ENCODE results near the gene JMJD7.

DNA sequence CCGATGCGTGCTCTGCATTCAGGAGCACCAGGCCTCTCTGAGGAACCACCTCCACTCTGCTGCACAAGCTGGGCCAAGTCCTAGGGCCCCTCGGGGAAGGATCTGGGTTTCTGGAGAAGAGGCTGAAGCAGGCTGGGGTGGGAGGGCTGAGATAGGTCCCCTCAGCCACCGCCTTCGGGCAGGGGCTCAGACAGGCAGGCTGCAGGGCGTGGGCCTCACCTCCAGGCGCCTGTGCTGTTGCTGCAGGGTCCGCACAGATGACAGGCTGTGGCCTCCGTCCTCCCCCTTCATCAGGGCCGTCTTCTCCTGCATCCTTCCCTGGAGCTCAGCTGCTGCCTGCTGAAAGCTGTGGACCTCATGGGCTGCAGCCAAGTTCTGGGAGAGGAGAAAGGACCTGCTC is 25.9 kb downstream of the JMJD7 start:
- TF ChIP-seq, protein P1, sequence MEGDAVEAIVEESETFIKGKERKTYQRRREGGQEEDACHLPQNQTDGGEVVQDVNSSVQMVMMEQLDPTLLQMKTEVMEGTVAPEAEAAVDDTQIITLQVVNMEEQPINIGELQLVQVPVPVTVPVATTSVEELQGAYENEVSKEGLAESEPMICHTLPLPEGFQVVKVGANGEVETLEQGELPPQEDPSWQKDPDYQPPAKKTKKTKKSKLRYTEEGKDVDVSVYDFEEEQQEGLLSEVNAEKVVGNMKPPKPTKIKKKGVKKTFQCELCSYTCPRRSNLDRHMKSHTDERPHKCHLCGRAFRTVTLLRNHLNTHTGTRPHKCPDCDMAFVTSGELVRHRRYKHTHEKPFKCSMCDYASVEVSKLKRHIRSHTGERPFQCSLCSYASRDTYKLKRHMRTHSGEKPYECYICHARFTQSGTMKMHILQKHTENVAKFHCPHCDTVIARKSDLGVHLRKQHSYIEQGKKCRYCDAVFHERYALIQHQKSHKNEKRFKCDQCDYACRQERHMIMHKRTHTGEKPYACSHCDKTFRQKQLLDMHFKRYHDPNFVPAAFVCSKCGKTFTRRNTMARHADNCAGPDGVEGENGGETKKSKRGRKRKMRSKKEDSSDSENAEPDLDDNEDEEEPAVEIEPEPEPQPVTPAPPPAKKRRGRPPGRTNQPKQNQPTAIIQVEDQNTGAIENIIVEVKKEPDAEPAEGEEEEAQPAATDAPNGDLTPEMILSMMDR (IDR thresholded peaks at IDR 0.05): no peak
- no peak for TF ChIP-seq POLR2A (IDR thresholded peaks at IDR 0.05)

Data from thyroid gland (tissue), 4 donors.